ENCODE measurements around the gene ASF1B.
A peak's percentile ranks its signal among the peaks of the same experiment; 100 is the strongest.

The ASF1B gene

DNA sequence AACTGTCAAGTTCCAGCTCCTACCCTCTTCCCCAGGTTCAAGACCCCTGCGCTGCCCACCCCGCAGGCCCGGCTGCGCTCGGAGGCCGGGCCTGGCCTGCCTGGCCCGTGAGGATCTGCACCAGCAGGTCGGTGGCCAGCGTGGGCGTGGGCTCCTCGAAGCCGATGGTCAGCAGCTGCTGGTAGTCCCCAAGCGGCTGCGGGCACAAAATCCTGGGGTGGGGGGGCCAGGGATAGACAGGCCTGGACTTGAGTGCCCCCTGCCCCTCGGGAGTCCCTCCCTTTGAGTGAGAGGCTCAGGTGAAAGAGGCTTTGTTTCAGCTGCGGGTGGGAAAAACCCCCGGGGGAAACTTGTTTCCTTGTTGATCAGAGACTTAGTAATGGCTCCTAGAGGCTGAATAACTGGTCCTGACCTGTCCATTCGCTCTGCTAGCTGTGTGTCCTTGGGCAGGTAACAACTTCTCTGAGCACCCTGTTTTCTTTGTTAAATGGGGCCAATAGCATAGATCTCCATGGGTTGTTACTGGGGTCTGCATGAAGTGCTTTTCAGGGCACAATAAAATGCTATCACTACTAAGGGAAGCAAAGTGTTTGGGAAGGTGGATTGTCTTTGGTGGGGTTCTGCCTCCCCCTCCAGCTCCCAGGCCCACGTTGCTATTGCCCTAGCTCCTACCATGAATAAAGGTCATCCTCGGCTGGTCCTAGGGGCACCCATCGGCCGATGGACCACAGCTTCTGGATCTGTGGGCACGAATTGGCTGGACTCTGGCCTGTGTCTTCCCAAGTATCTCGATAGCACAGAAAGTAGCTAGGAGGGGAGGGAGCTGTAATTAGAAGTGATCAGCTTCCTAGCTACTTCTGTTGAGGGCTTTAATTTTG lies 54.4 kb downstream of the ASF1B start:
- DNase-seq = no peak

DNA sequence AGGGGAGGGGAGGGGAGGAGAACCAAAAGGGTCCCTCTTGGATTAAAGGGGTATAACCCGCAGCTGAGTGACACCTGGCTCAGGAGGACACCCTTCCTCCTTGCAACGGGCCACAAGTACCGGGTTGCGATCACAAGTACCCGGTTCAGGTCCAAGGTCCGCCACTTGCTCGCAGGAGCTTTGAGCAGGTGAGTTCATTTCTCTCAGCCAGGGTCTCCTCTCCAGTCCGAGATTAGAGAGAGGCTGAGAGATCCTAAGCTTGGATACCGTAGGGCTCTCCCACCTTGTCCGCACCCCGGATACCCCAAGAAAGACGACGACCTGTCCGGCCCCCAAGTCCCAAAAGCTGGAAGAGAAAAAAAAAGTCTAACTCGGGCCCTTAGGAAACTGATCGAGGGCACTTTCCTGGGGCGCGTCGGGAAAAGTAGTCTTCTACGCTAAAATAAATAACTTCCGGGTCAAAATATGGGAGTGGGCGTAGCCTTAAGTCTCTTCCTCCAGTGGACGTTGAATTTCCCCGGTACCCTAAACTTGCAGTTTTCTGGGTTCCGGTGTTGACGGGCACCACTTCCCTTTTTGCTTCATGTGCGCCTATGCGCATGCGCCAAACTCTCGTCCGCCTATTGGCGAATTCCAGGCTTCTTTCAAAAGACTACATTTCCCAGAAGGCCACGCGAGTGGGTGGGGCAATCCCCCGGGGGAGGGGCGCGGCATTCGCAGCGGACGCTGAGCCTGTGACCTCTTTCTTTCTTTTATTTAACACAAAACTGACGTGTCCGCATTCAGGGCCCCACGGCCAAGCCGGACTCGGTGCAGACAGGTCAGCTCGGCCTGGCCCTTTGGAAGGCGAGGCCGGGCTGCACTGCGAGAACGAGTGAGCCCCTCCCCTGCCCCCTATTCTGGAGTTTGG lies 55.2 kb downstream of the ASF1B start:
- DNase-seq = peak; percentile 98

DNA sequence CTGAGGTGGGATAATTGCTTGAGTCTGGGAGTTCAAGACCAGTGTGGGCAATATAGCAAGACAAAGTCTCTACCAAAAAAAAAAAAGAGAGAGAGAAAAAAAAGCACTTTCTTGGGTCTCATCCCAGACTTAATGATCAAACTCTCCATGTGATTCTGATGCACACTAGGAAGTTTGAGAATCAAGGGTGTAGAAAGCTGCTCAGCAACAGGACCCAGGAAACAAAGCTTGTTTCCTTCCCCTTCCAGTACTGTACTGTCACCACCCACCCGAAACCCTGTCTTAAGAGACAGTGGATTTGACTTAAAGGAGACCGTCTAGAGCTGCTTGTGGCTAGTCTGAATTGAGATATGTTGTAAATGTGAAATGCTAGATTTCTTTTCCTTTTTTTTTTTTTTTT lies 58.0 kb downstream of the ASF1B start:
- no peak for DNase-seq

DNA sequence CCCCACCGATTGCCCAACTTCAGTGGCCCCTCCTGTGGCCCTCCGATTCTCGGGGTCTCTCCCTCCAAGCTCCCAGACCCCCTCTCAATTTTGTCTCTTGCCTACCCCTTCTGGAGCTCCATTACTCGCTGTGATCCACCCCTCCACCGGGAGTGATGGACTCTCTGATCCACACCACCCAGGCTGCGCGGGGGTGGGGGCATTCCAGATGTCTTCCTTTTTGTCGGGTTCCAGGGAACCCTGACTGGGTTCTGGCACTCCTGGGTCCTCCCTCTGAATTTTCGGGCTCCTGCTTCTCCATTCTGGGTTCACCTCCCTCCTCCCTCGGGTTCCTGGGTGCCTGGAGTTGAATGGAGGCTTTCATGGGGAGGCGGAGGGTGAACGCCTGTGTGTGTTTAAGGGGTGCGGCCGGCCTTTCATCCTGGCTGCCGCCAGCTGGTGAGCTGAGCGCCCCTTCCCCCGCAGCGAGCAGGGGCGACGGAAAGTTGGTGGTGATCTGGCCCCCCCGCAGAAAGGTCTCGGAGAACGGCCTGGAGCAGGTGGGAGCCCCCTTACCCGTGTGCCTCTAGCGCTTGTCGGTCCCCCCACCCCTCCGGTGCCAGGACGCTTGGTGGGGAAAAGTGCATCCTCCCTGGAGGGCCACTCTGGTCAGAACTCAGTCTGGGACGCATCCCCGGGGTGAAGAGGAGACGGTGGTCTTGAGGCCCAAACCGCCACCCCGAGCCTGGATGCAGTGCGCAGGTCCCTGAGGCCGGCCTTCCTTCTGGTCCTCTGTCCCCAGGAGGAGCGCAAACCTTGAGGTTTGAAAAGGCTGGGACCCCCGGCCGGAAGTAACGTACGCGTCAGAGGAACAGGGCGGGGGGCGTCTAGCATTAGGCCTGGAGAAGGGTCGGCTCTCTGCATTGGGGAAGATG lies 62.2 kb downstream of the ASF1B start:
- DNase-seq = no peak

DNA sequence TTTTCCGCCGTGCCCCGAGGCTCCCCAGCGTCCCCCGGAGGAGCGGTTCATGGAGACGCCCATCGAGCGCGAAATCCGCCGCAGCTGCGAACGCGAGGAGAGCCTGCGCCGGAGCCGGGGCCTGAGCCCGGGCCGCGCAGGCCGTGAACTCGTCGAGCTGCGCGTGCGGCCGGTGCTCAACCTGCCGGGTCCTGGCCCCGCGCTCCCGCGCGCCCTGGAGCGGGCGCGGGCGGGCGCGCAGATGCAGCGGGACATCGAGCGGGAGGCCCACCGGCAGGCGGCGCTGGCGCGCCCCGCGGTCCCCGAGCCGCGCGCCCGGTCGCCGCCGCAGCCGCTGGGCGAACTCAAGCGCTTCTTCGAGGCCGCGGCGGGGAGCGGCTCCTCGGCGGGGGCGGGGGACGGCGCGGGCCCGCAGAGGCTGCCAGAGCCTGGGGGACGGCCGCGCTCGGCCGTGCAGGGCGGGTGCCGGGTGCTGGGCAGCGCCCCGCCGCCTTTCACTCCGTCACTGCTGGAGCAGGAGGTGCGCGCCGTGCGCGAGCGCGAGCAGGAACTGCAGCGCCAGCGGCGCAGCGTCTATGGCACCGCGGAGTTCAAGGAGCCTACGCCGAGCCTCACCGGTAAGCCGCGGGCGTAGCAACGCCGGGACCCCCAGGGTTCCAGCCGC lies 63.0 kb downstream of the ASF1B start:
- peak; percentile 70 for DNase-seq

DNA sequence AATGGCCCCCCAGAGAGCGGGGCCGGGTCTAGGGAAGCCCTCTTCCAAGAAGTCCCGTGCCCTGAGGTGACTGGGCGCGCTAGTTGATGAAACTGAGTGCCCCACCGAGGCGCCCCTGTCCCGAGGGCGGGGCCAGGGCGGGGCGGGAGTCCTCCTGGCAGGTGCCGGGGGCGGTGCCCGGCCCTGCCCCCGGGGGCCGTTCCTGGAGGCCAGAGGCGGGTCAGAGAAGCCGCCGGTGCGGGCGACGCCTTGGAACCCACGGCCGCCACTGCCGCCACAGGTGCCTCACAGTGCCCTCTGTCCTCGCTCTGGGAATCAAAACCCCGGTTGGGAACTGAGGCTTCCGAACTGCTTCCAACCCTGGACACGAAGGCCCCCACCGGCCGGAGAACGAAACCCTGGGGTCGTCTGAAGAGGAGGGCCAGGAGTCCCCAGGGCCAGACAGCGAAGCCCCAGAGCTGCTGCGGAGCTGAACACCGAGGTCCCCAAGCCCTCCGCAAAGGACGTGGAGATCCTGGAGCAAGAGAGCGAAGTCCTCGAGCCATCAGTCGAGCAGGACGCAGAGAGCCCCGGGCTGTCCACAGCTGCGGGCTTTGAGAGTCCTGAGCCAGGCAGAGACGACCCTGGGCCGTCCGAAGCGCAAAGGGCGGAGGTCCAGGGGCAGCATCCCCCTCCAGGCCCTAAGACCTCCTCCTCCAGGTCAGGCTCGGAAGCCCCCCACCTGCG lies 63.7 kb downstream of the ASF1B start, which contains the start of gene MISP3:
Gene MISP3 (plus strand): TSS at position 252 of the 726 bp plus-strand sequence. CDS start 524 bp downstream, outside the sequence.
- peak; percentile 27 for DNase-seq

DNA sequence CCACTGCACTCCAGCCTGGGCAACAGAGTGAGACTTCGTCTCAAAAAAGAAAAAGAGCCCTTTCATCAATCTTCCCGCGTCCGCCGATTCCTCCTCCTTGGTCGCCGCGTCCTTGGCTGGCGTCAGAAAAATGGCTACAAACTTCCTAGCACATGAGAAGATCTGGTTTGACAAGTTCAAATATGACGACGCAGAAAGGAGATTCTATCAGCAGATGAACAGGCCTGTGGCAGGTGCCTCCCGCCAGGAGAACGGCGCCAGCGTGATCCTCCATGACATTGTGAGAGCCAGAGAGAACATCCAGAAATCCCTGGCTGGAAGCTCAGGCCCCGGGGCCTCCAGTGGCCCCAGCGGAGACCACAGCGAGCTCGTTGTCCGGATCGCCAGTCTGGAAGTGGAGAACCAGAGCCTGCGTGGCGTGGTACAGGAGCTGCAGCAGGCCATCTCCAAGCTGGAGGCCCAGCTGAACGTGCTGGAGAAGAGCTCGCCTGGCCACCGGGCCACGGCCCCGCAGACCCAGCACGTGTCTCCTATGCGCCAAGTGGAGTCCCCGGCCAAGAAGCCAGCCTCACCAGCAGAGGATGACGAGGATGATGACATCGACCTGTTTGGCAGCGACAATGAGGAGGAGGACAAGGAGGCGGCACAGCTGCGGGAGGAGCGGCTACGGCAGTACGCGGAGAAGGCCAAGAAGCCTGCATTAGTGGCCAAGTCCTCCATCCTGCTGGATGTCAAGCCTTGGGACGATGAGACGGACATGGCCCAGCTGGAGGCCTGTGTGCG lies 65.9 kb downstream of the ASF1B start:
- DNase-seq = no peak

Data from NCI-H1436 (cell line).